Trophoblast cell (in vitro differentiated cells and primary cell): ENCODE results near the gene PRKD1.
A peak's percentile ranks its signal among the peaks of the same experiment; 100 is the strongest.

Experiments
- DNase-seq, 2 donors: peaks; one replicate each; pipeline ENCODE4 v3.0.0-alpha.2; 2016
- H2AFZ ChIP-seq: 2 replicates; pipeline ENCODE4 v1.6.1; 2013; ENCODE audit warnings: low read length, moderate library complexity, mild to moderate bottlenecking; ENCODE audit not compliant: insufficient read depth, poor library complexity
- H2AK5ac ChIP-seq: 2 replicates; pipeline ENCODE4 v1.6.1; 2013; ENCODE audit warnings: mild to moderate bottlenecking, low read length
- H2BK120ac ChIP-seq: 2 replicates; pipeline ENCODE4 v1.6.1; 2013; ENCODE audit warnings: low read length, mild to moderate bottlenecking, moderate library complexity; ENCODE audit not compliant: insufficient read depth, poor library complexity
- H2BK12ac ChIP-seq: 2 replicates; pipeline ENCODE4 v1.6.1; 2013; ENCODE audit warnings: mild to moderate bottlenecking, low read length, moderate library complexity
- H2BK5ac ChIP-seq: 2 replicates; pipeline ENCODE4 v1.6.1; 2013; ENCODE audit warnings: low read length, low read depth, moderate library complexity, mild to moderate bottlenecking; ENCODE audit not compliant: poor library complexity
- H3K14ac ChIP-seq: 2 replicates; pipeline ENCODE4 v1.6.1; 2013; ENCODE audit warnings: mild to moderate bottlenecking, low read length
- H3K18ac ChIP-seq: 2 replicates; pipeline ENCODE4 v1.6.1; 2013; ENCODE audit warnings: mild to moderate bottlenecking, low read length
- H3K23ac ChIP-seq: 2 replicates; pipeline ENCODE4 v1.6.1; 2013; ENCODE audit warnings: low read length
- H3K27ac ChIP-seq: 2 replicates; pipeline ENCODE4 v1.5.1; 2013; ENCODE audit warnings: low read depth, mild to moderate bottlenecking, inconsistent platforms, low read length, moderate library complexity
- H3K27me3 ChIP-seq: 2 replicates; pipeline ENCODE4 v1.6.1; 2013; ENCODE audit warnings: inconsistent platforms, mild to moderate bottlenecking, low read length, moderate library complexity; ENCODE audit not compliant: insufficient read depth
- H3K36me3 ChIP-seq, 2 experiments: 1 replicate in 1 of 2; 2 replicates in 1 of 2; pipeline ENCODE4 v1.6.1; 2013; ENCODE audit warnings: low read length in 2 of 2, mild to moderate bottlenecking in 2 of 2, moderate library complexity in 1 of 2; ENCODE audit not compliant: insufficient read depth in 2 of 2, control insufficient read depth in 1 of 2
- H3K4ac ChIP-seq: 2 replicates; pipeline ENCODE4 v1.6.1; 2013; ENCODE audit warnings: low read depth, mild to moderate bottlenecking, low read length, moderate library complexity
- H3K4me1 ChIP-seq, 2 experiments: 1 replicate in 1 of 2; 2 replicates in 1 of 2; pipeline ENCODE4 v1.6.1; 2013; ENCODE audit warnings: low read length in 2 of 2, mild to moderate bottlenecking in 2 of 2, moderate library complexity in 1 of 2; ENCODE audit not compliant: insufficient read depth in 2 of 2, control insufficient read depth in 1 of 2
- H3K4me2 ChIP-seq: 2 replicates; pipeline ENCODE4 v1.6.1; 2013; ENCODE audit warnings: inconsistent platforms, mild to moderate bottlenecking, low read length, moderate library complexity
- H3K4me3 ChIP-seq: 2 replicates; pipeline ENCODE4 v1.5.1; 2013; ENCODE audit warnings: mild to moderate bottlenecking, low read depth, low read length, inconsistent platforms
- H3K79me1 ChIP-seq: one replicate; pipeline ENCODE4 v1.6.1; 2013; ENCODE audit warnings: low read length
- H3K79me2 ChIP-seq: 2 replicates; pipeline ENCODE4 v1.6.1; 2013; ENCODE audit warnings: low read length, mild to moderate bottlenecking; ENCODE audit not compliant: control insufficient read depth, insufficient read depth, poor library complexity
- H3K9ac ChIP-seq: 2 replicates; pipeline ENCODE4 v1.6.1; 2013; ENCODE audit warnings: mild to moderate bottlenecking, low read length
- H3K9me3 ChIP-seq: 2 replicates; pipeline ENCODE4 v1.6.1; 2013; ENCODE audit warnings: low read depth, mild to moderate bottlenecking, control low read depth, inconsistent platforms, low read length; ENCODE audit not compliant: insufficient read depth
- H4K12ac ChIP-seq: 2 replicates; pipeline ENCODE4 v1.6.1; 2013; ENCODE audit warnings: low read depth, mild to moderate bottlenecking, low read length, moderate library complexity
- H4K8ac ChIP-seq: 2 replicates; pipeline ENCODE4 v1.6.1; 2013; ENCODE audit warnings: low read depth, mild to moderate bottlenecking, low read length, moderate library complexity
- H4K91ac ChIP-seq: one replicate; pipeline ENCODE4 v1.6.1; 2013; ENCODE audit warnings: low read depth, mild to moderate bottlenecking, low read length, moderate library complexity
- WGBS: extraction: QIAGEN DNeasy Blood & Tissue Kit; methylation state at CpG from one replicate; pipeline ENCODE4 v1.1.7; 2013; ENCODE audit warnings: missing lambda C conversion rate; ENCODE audit not compliant: insufficient read length, insufficient coverage; ENCODE audit errors: extremely low coverage; 5-methylcytosine and 5-hydroxymethylcytosine counted together

The PRKD1 gene

DNA sequence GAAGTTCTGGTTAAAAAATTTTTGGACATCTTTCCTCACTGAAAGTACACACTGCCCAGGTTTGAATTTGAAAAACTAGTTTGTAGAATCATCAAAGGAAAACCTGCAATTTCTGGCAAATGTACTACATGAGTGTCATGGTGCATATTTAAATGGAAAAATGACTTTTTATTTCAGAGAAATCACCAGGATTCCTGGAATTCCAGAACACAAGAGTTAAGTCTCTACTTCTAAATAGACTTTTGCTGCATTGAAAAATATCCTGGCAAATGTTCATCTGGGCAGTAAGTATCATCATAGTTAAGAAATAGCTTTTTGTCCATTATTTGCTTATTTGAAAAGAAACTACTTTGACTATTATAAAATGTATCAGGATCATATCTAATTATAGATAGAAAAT is 275.1 kb downstream of the PRKD1 start:
- H4K91ac ChIP-seq: no peak overlapping the region
- H3K18ac ChIP-seq: no peak overlapping the region
- no peak overlapping the region for H3K27ac ChIP-seq
- no peak overlapping the region for H3K9ac ChIP-seq
- no peak overlapping the region for H4K12ac ChIP-seq
- no peaks in the 10 kb centered on the region for H3K79me2 ChIP-seq
- no peak overlapping the region for H2AFZ ChIP-seq
- no peak overlapping the region for H3K14ac ChIP-seq
- peaks cover 0 to 1% of the 10 kb centered on the region in 2 experiments for H3K36me3 ChIP-seq
- DNase-seq: no peak
- no peak overlapping the region for H3K4ac ChIP-seq
- peaks cover 2% of the 10 kb centered on the region for H3K9me3 ChIP-seq
- H3K4me1 ChIP-seq: peaks cover 6 to 8% of the 10 kb centered on the region in 2 experiments
- H3K4me2 ChIP-seq: no peak overlapping the region
- no peak overlapping the region for H3K23ac ChIP-seq
- H4K8ac ChIP-seq: no peak overlapping the region
- peaks cover 2% of the 10 kb centered on the region for H3K79me1 ChIP-seq
- H2AK5ac ChIP-seq: no peak overlapping the region
- H2BK5ac ChIP-seq: no peak overlapping the region
- H2BK12ac ChIP-seq: no peak overlapping the region
- no peak overlapping the region for H3K4me3 ChIP-seq
- no peaks in the 10 kb centered on the region for H3K27me3 ChIP-seq
- H2BK120ac ChIP-seq: no peak overlapping the region

DNA sequence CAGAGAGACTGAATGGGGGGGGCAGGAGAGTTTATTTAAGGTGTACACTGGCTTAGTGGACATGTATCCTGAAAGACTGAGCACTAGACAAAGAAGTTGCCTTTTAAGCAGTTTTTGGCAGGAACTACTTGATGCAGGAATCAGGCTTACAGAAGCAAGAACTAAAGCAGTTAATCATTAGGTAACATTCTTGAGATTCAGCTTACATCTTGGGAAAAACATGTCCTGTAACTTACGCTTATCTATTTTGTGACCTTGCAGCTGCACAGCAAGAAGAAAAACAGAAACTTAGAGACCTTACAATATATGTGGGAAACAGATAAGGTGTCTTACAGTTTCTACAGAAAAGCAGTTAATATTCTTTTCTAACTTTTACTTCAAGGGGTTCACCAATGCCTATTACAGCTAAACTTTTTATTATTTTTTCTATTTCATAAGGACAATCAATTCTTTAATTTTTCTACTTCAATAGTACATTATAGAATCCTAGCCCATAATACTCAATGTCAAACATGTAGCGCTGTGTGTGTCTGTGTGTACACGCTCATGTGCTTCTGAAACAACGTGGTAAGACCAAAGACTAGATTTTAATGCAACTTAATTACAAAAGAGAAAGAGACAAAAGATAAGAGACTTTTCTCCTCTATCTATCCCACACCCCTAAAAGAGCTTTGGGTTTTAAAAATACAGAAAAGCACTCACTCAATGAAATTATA is 276.9 kb downstream of the PRKD1 start:
- Histone ChIP-seq H3K23ac (no peak overlapping the region), H4K91ac (peak overlapping the region; percentile 63), H2AFZ (no peak overlapping the region), H3K27me3 (no peaks in the 10 kb centered on the region), H3K4ac (no peak overlapping the region), H2AK5ac (no peak overlapping the region), H3K4me1 (peaks cover 6 to 8% of the 10 kb centered on the region in 2 experiments), H2BK5ac (peak overlapping the region; percentile 24), H3K4me3 (no peak overlapping the region), H4K8ac (no peak overlapping the region), H3K27ac (peak overlapping the region; percentile 53), H2BK12ac (no peak overlapping the region), H4K12ac (no peak overlapping the region), H3K9ac (no peak overlapping the region), H3K36me3 (peaks cover 0 to 2% of the 10 kb centered on the region in 2 experiments), H3K14ac (no peak overlapping the region), H3K9me3 (peaks cover 2% of the 10 kb centered on the region), H3K4me2 (no peak overlapping the region), H3K18ac (no peak overlapping the region), H2BK120ac (peak overlapping the region; percentile 1), H3K79me1 (peaks cover 2% of the 10 kb centered on the region), H3K79me2 (no peaks in the 10 kb centered on the region)
- WGBS: no CpG with 5 or more reads among the region's 4 CpGs
- DNase-seq: no peak

- Histone ChIP-seq H3K36me3 (peaks cover 0 to 2% of the 10 kb centered on the region in 2 experiments), H3K4me2 (no peak overlapping the region), H3K79me1 (peaks cover 2% of the 10 kb centered on the region), H3K9ac (no peak overlapping the region), H2AK5ac (no peak overlapping the region), H4K91ac (no peak overlapping the region), H3K23ac (no peak overlapping the region), H3K27ac (no peak overlapping the region), H3K9me3 (peaks cover 2% of the 10 kb centered on the region), H4K12ac (no peak overlapping the region), H3K18ac (no peak overlapping the region), H3K4me1 (peaks cover 6 to 8% of the 10 kb centered on the region in 2 experiments), H3K4me3 (no peak overlapping the region), H3K27me3 (no peaks in the 10 kb centered on the region), H3K14ac (no peak overlapping the region), H3K4ac (no peak overlapping the region), H4K8ac (no peak overlapping the region), H2BK120ac (no peak overlapping the region), H2BK12ac (no peak overlapping the region), H2BK5ac (no peak overlapping the region), H3K79me2 (no peaks in the 10 kb centered on the region), H2AFZ (no peak overlapping the region)
- WGBS: no CpG with 5 or more reads among the region's 3 CpGs
- DNase-seq: no peak
These were observed 278.5 kb downstream of the PRKD1 start for GRCh38 chr14:29649170-29649569.

GRCh38 chr14:29648045-29648444 is 279.6 kb downstream of the PRKD1 start:
- Histone ChIP-seq H3K4me2 (no peak overlapping the region), H4K12ac (no peak overlapping the region), H3K4me3 (no peak overlapping the region), H2AK5ac (no peak overlapping the region), H3K18ac (no peak overlapping the region), H3K4ac (no peak overlapping the region), H4K91ac (no peak overlapping the region), H3K79me1 (peaks cover 2% of the 10 kb centered on the region), H3K27me3 (no peaks in the 10 kb centered on the region), H3K36me3 (peaks cover 0 to 2% of the 10 kb centered on the region in 2 experiments), H3K9ac (no peak overlapping the region), H2BK12ac (no peak overlapping the region), H2AFZ (no peak overlapping the region), H3K23ac (no peak overlapping the region), H3K79me2 (no peaks in the 10 kb centered on the region), H3K27ac (no peak overlapping the region), H2BK120ac (no peak overlapping the region), H3K4me1 (peaks cover 6 to 8% of the 10 kb centered on the region in 2 experiments), H3K9me3 (peaks cover 2% of the 10 kb centered on the region), H2BK5ac (no peak overlapping the region), H4K8ac (no peak overlapping the region), H3K14ac (no peak overlapping the region)
- peak in 1 of 2 donors; percentile 8 for DNase-seq
